CD4-positive, alpha-beta T cell treated with Interleukin-10 for 1 hour (primary cell): ENCODE results near the gene POLG2.
"Not testable (repeated sequence)": the region's sequence is repeated elsewhere in the genome, so short reads cannot be mapped to it uniquely, and the experiment has no call there.

ENCODE experiments used
- DNase-seq: peaks from one replicate; pipeline ENCODE4 v3.0.0-alpha.2; 2020

Gene POLG2

DNA sequence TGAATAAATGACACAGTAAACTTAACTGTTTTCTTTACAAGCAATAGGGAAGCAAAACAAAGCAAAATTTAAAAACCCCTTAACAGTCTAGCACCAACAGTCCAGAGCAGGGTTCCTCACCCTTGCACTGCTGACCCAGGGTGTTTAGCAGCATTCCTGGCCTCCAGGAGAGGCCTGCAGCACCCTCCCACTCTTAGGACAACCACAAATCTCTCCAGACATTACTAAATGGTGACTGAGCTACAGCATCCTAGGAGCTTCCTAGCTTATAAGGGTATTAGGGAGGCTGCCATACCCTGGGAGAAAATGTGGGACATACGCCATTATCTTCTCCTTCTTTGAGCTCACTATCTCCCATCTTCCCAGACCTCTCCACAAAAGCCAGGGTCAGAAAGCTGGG, 15.9 kb downstream of the POLG2 start:
- DNase-seq: no peak

DNA sequence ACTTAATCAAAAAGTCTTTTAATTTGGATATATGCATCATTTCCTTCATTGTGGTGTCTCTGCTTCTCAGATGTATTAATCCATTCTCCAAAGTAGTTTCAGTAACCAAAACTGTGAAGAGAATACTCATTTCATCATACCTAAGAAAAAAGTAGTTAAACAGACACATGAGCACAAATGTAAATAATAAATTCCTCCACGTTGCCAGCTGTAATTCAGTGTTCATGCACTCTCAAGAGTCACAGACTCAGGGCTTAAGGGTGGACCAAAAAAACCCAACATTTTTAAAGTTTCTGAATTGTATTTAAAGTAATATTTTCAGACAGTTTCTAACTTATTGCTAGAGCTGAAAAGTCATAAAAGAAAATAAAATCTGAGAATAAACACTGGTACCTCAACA, 19.0 kb downstream of the POLG2 start:
- no peak for DNase-seq

GRCh38 chr17:64472564-64472963, 24.3 kb downstream of the POLG2 start:
- no peak for DNase-seq

- DNase-seq: no peak
Measured at GRCh38 chr17:64471440-64471839, 25.4 kb downstream of the POLG2 start.

GRCh38 chr17:64470625-64471024, 26.2 kb downstream of the POLG2 start:
- DNase-seq: no peak

- DNase-seq: not testable (repeated sequence)
Measured at GRCh38 chr17:64466834-64467233, 30.0 kb downstream of the POLG2 start.

- DNase-seq: no peak
Measured at GRCh38 chr17:64466019-64466735, 30.7 kb downstream of the POLG2 start.

DNA sequence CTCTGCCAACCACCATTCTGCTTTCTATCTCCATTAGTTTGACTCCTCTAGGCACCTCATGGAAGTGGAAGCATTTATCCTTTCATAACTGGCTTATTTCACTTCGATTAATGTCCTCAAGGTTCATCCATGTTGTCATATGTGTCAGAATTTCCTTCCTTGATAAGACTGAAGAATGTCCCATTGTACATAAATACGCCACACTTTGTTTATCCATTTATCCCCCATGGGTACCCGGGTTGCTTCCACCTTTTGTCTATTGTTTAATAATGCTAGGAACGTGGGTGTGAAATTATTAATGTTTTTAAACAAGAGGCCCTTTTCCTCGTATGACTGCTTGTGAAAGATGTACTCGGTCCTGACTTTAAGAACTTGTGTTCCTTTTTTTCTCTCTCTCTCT, 35.1 kb downstream of the POLG2 start:
- no peak for DNase-seq

- DNase-seq: no peak
Measured at GRCh38 chr17:64460955-64461354, 35.9 kb downstream of the POLG2 start.

- not testable (repeated sequence) for DNase-seq
Measured at GRCh38 chr17:64459818-64460217, 37.0 kb downstream of the POLG2 start.

GRCh38 chr17:64459284-64459747, 37.5 kb downstream of the POLG2 start:
- DNase-seq: no peak

- DNase-seq: no peak
Measured at GRCh38 chr17:64458756-64459155, 38.1 kb downstream of the POLG2 start.

GRCh38 chr17:64457156-64457555, 39.7 kb downstream of the POLG2 start:
- DNase-seq: no peak

DNA sequence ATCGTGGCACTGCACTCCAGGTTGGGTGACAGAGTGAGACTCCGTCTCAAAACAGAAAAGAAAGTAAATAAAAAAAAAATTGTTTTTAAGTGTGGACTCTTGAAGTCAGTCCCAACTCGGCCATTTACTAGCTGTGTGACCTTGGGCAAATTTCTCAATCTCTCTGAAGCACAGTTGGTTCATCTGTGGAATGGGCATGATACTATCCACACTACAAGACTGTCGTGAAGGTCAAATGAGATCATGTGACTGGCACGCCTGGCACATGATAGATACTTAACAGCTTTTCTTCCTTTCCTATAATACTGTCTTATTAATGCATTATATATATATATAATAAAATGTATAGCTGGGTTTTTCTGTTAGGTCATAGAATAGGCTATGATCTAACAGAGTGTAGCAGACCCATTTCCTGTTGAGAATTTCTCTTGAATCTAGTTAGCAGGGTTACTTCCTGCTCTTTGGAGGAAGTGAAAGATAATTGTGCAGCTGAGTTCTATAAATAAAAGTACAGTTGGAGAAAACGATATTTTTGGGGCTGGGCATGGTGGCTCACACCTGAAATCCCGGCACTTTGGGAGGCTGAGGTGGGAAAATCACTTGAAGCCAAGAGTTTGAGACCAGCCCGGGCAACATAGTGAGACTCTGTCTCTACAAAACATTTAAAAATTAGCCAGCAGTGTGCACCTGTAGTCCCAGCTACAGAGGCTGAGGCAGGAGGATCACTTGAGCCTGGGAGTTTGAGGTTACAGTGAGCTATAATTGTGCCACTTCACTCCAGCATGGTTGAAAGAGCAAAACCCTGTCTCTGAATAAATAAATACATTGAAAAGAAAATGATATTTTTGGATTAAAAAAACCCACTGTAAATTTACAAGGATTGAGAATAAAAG, 40.6 kb downstream of the POLG2 start:
- peak; percentile 24 for DNase-seq

DNA sequence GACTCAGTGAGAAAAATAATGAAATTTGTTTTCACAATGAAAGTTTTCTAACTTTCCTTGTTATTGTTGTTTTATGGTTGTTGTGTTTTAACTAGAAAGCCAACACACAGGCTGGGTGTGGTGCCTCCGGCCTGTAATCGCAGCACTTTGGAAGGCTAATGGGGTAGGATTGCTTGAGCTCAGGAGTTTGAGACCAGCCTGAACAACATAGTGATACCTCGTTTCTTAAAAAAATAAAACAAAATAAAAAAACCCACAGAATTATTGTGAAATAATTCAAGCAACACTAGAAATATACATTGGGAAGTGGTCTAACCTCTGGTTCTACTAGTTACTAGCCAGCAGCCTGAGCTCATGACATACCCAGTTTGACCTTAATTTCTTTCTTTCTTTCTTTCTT, 47.3 kb downstream of the POLG2 start:
- DNase-seq: no peak

- DNase-seq: peak; percentile 19
Measured at GRCh38 chr17:64448665-64449512, 48.0 kb downstream of the POLG2 start, which contains the start of gene MILR1. MILR1 (plus strand) TSS chr17:64449115; CDS start chr17:64449169, 54 bp downstream.

- no peak for DNase-seq
Measured at GRCh38 chr17:64447526-64447925, 49.3 kb downstream of the POLG2 start.

- DNase-seq: no peak
Measured at GRCh38 chr17:64443086-64443760, 53.6 kb downstream of the POLG2 start.

DNA sequence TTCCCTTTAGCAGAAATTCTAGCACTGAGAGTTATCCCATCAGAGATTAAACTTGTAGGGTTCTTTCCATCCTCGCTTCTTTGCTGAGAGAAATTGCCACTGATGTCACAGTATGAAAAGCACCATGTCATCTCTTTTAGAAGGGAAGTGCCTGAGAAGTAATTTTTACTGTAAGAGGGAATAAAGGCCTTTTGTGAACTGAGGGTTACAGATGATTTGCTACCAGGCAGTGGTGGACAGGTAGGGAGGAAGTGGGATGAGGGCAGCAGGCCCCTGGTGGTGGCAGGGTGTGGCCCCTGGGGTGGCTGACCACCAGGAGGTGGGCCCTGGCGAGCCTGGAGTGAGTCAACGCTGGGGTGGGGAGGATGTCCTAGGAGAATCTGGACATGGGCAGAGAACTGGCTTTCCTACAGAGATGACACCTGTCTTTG, 54.3 kb downstream of the POLG2 start:
- DNase-seq: no peak

DNA sequence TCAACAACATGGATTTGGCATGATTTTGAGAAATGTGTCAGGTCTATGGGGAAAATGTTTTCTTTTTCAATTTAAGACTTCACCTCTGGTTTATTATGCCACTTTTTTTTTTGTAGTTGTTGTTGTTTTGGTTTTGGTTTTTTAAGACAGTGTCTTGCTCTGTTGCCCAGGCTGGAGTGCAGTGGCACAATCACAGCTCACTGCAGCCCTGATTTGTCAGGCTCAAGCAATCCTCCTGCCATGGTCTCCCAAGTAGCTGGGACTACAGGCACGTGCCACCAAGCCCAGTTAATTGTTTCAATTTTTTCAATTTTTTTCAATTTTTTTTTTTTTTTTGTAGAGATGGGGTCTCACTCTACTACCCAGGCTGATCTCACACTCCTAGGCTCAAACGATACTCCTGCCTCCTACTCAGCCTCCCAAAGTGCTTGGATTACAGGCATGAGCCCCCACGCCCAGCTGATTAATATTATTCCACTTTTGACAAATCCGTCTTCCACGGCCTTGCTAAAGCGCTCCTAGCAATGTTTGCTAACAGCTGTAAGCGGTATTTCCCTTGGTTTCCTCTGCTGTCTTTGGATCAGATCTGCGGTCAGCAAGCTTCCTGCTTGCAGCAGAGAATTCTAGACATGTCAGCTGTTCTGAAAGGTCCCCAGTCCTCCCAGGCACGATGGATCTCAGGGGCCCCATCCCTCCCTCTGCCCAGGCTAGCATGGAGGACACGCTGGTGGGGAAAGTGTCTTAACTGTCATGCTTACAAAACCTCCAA, 54.9 kb downstream of the POLG2 start:
- peak; percentile 50 for DNase-seq

GRCh38 chr17:64439956-64440355, 56.9 kb downstream of the POLG2 start:
- no peak for DNase-seq

- not testable (repeated sequence) for DNase-seq
Measured at GRCh38 chr17:64439521-64439920, 57.3 kb downstream of the POLG2 start.
